HL-60 (cell line): ENCODE results near the gene CD226.

Experiments used
- GABPA ChIP-seq: IDR thresholded peaks from 2 replicates; pipeline ENCODE4 v1.6.1; 2012; ENCODE audit warnings: low read depth
- POLR2AphosphoS5 ChIP-seq: IDR thresholded peaks from 2 replicates; pipeline ENCODE4 v1.6.1; 2012; ENCODE audit warnings: low read depth
- SPI1 ChIP-seq: IDR thresholded peaks from 2 replicates; pipeline ENCODE4 v1.6.1; 2012; ENCODE audit warnings: low read depth, mild to moderate bottlenecking, borderline replicate concordance
- TF ChIP-seq, protein P1 (sequence below): IDR thresholded peaks from one replicate; pipeline ENCODE4 v1.5.1; 2011; ENCODE audit warnings: low read length, control low read depth, inconsistent platforms; ENCODE audit not compliant: insufficient read depth
- TF ChIP-seq, protein P2 (sequence below): IDR thresholded peaks from 2 replicates; pipeline ENCODE4 v1.6.1; 2012; ENCODE audit warnings: low read depth; ENCODE audit not compliant: insufficient replicate concordance

DNA sequence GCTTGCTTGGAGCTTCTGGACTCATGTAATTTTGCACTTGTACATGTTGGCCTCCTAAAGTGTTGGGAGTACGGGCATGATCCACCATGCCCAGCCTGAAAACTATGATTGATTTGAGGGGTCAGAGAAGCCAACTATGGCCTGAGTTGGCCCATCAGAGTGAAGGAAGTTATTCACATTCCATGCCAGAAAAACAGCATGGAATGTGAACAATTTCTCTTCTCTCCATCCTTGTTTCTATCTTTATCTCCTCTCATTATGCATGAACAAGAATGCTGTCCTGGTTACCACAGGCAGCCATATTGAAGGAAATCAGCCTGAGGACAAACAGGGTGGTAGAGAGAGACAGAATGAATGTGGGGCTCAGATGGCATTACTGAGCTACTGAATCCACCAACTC, 3.5 kb upstream of the CD226 start:
- TF ChIP-seq POLR2AphosphoS5 (no peak), GABPA (no peak), SPI1 (no peak)
- TF ChIP-seq, protein P1, sequence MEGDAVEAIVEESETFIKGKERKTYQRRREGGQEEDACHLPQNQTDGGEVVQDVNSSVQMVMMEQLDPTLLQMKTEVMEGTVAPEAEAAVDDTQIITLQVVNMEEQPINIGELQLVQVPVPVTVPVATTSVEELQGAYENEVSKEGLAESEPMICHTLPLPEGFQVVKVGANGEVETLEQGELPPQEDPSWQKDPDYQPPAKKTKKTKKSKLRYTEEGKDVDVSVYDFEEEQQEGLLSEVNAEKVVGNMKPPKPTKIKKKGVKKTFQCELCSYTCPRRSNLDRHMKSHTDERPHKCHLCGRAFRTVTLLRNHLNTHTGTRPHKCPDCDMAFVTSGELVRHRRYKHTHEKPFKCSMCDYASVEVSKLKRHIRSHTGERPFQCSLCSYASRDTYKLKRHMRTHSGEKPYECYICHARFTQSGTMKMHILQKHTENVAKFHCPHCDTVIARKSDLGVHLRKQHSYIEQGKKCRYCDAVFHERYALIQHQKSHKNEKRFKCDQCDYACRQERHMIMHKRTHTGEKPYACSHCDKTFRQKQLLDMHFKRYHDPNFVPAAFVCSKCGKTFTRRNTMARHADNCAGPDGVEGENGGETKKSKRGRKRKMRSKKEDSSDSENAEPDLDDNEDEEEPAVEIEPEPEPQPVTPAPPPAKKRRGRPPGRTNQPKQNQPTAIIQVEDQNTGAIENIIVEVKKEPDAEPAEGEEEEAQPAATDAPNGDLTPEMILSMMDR: no peak
- TF ChIP-seq, protein P2, sequence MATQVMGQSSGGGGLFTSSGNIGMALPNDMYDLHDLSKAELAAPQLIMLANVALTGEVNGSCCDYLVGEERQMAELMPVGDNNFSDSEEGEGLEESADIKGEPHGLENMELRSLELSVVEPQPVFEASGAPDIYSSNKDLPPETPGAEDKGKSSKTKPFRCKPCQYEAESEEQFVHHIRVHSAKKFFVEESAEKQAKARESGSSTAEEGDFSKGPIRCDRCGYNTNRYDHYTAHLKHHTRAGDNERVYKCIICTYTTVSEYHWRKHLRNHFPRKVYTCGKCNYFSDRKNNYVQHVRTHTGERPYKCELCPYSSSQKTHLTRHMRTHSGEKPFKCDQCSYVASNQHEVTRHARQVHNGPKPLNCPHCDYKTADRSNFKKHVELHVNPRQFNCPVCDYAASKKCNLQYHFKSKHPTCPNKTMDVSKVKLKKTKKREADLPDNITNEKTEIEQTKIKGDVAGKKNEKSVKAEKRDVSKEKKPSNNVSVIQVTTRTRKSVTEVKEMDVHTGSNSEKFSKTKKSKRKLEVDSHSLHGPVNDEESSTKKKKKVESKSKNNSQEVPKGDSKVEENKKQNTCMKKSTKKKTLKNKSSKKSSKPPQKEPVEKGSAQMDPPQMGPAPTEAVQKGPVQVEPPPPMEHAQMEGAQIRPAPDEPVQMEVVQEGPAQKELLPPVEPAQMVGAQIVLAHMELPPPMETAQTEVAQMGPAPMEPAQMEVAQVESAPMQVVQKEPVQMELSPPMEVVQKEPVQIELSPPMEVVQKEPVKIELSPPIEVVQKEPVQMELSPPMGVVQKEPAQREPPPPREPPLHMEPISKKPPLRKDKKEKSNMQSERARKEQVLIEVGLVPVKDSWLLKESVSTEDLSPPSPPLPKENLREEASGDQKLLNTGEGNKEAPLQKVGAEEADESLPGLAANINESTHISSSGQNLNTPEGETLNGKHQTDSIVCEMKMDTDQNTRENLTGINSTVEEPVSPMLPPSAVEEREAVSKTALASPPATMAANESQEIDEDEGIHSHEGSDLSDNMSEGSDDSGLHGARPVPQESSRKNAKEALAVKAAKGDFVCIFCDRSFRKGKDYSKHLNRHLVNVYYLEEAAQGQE: no peak
